MG63 (cell line): ENCODE data around the gene EMILIN3. TPM values are rescaled to one million over a fixed set of nuclear protein-coding genes. Genes with fewer than 3 reads are reported as not detected.

ENCODE experiments used
- DNase-seq: peaks from one replicate; pipeline ENCODE4 v3.0.0-alpha.2; 2020
- H3K27me3 ChIP-seq: fragments of 250-450 bp; sonication (Bioruptor Pico); 2 replicates; pipeline ENCODE4 v1.5.1; 2020; ENCODE audit warnings: mild to moderate bottlenecking, moderate library complexity
- H3K36me3 ChIP-seq: fragments of 250-450 bp; sonication (Bioruptor Pico); 2 replicates; pipeline ENCODE4 v1.5.1; 2020; ENCODE audit warnings: mild to moderate bottlenecking, moderate library complexity
- H3K4me3 ChIP-seq: fragments of 250-450 bp; sonication (Bioruptor Pico); 2 replicates; pipeline ENCODE4 v1.5.1; 2020; ENCODE audit warnings: mild to moderate bottlenecking, moderate library complexity
- H3K9me3 ChIP-seq: fragments of 250-450 bp; sonication (Bioruptor Pico); 2 replicates; pipeline ENCODE4 v1.5.1; 2020; ENCODE audit warnings: mild to moderate bottlenecking, moderate library complexity
- total RNA-seq: library from RNA; depleted of rRNA; stranded (reverse); fragments of >200 nt; shearing (Covaris generic); gene quantifications from 2 replicates; pipeline ENCODE4 v1.2.3, GENCODE V29; 2014; ENCODE audit warnings: low replicate concordance

Gene EMILIN3
- total RNA-seq, 1 experiment from 2014 or later: not detected

- H3K9me3 ChIP-seq: no peaks in the 10 kb centered on the region
- DNase-seq: no peak
- H3K27me3 ChIP-seq: no peaks in the 10 kb centered on the region
- H3K36me3 ChIP-seq: peaks cover 6% of the 10 kb centered on the region; the same call in 1 of the 2 replicates
- no peak overlapping the region for H3K4me3 ChIP-seq
Measured at GRCh38 chr20:41358230-41358629, 8.4 kb downstream of the EMILIN3 start.

GRCh38 chr20:41357424-41358163, 9.0 kb downstream of the EMILIN3 start:
- H3K4me3 ChIP-seq: no peak overlapping the region
- no peaks in the 10 kb centered on the region for H3K27me3 ChIP-seq
- no peak for DNase-seq
- peaks cover 6% of the 10 kb centered on the region; the same call in 1 of the 2 replicates for H3K36me3 ChIP-seq
- no peaks in the 10 kb centered on the region for H3K9me3 ChIP-seq

GRCh38 chr20:41356951-41357350, 9.7 kb downstream of the EMILIN3 start:
- Histone ChIP-seq H3K4me3 (no peak overlapping the region), H3K36me3 (peaks cover 6% of the 10 kb centered on the region; the same call in 1 of the 2 replicates), H3K9me3 (no peaks in the 10 kb centered on the region), H3K27me3 (no peaks in the 10 kb centered on the region)
- DNase-seq: no peak

GRCh38 chr20:41355598-41356203, 10.9 kb downstream of the EMILIN3 start:
- Histone ChIP-seq H3K9me3 (no peaks in the 10 kb centered on the region), H3K27me3 (no peaks in the 10 kb centered on the region), H3K36me3 (peaks cover 6% of the 10 kb centered on the region; the same call in 1 of the 2 replicates), H3K4me3 (no peak overlapping the region)
- DNase-seq: no peak

- H3K27me3 ChIP-seq: no peaks in the 10 kb centered on the region
- no peak overlapping the region for H3K4me3 ChIP-seq
- no peak for DNase-seq
- H3K9me3 ChIP-seq: no peaks in the 10 kb centered on the region
- H3K36me3 ChIP-seq: peaks cover 6% of the 10 kb centered on the region; the same call in 1 of the 2 replicates
Measured at GRCh38 chr20:41355192-41355591, 11.4 kb downstream of the EMILIN3 start.

- Histone ChIP-seq H3K4me3 (no peak overlapping the region), H3K27me3 (no peaks in the 10 kb centered on the region)
- no peak for DNase-seq
Measured at GRCh38 chr20:41353530-41353929, 13.1 kb downstream of the EMILIN3 start.

GRCh38 chr20:41352666-41353065, 14.0 kb downstream of the EMILIN3 start:
- peaks cover 8% of the 10 kb centered on the region for H3K36me3 ChIP-seq
- no peak for DNase-seq
- H3K9me3 ChIP-seq: no peaks in the 10 kb centered on the region
- H3K27me3 ChIP-seq: no peaks in the 10 kb centered on the region
- no peak overlapping the region for H3K4me3 ChIP-seq

More at GRCh38 chr20:41353530-41353929, 13.1 kb downstream of the EMILIN3 start:
- H3K9me3 ChIP-seq: no peaks in the 10 kb centered on the region
- H3K36me3 ChIP-seq: peaks cover 8% of the 10 kb centered on the region

- DNase-seq: no peak
- Histone ChIP-seq H3K9me3 (no peaks in the 10 kb centered on the region), H3K36me3 (peaks cover 10% of the 10 kb centered on the region), H3K27me3 (no peaks in the 10 kb centered on the region), H3K4me3 (no peak overlapping the region)
Measured at GRCh38 chr20:41352106-41352505, 14.5 kb downstream of the EMILIN3 start.

- Histone ChIP-seq H3K9me3 (no peaks in the 10 kb centered on the region), H3K36me3 (peaks cover 14% of the 10 kb centered on the region), H3K4me3 (no peak overlapping the region), H3K27me3 (no peaks in the 10 kb centered on the region)
- DNase-seq: no peak
Measured at GRCh38 chr20:41350408-41350962, 16.1 kb downstream of the EMILIN3 start.

- Histone ChIP-seq H3K27me3 (no peaks in the 10 kb centered on the region), H3K9me3 (no peaks in the 10 kb centered on the region), H3K36me3 (peaks cover 9% of the 10 kb centered on the region), H3K4me3 (no peak overlapping the region)
- DNase-seq: no peak
Measured at GRCh38 chr20:41349943-41350342, 16.7 kb downstream of the EMILIN3 start.

GRCh38 chr20:41349266-41349665, 17.4 kb downstream of the EMILIN3 start:
- peaks cover 9% of the 10 kb centered on the region for H3K36me3 ChIP-seq
- no peaks in the 10 kb centered on the region for H3K9me3 ChIP-seq
- H3K4me3 ChIP-seq: no peak overlapping the region
- DNase-seq: no peak
- no peaks in the 10 kb centered on the region for H3K27me3 ChIP-seq

GRCh38 chr20:41348430-41349172, 18.0 kb downstream of the EMILIN3 start:
- H3K36me3 ChIP-seq: peaks cover 9% of the 10 kb centered on the region
- H3K4me3 ChIP-seq: no peak overlapping the region
- no peak for DNase-seq
- no peaks in the 10 kb centered on the region for H3K9me3 ChIP-seq
- H3K27me3 ChIP-seq: no peaks in the 10 kb centered on the region

GRCh38 chr20:41347523-41348429, 18.8 kb downstream of the EMILIN3 start:
- Histone ChIP-seq H3K27me3 (no peaks in the 10 kb centered on the region), H3K36me3 (peaks cover 9% of the 10 kb centered on the region), H3K4me3 (no peak overlapping the region), H3K9me3 (no peaks in the 10 kb centered on the region)
- DNase-seq: no peak

GRCh38 chr20:41345729-41346067, 20.9 kb downstream of the EMILIN3 start:
- no peak for DNase-seq
- H3K27me3 ChIP-seq: no peaks in the 10 kb centered on the region
- H3K36me3 ChIP-seq: peaks cover 9% of the 10 kb centered on the region
- H3K9me3 ChIP-seq: no peaks in the 10 kb centered on the region
- H3K4me3 ChIP-seq: no peak overlapping the region

- H3K9me3 ChIP-seq: no peaks in the 10 kb centered on the region
- DNase-seq: no peak
Measured at GRCh38 chr20:41344938-41345728, 21.5 kb downstream of the EMILIN3 start.

More at GRCh38 chr20:41344938-41345728, 21.5 kb downstream of the EMILIN3 start:
- H3K27me3 ChIP-seq: no peaks in the 10 kb centered on the region
- H3K36me3 ChIP-seq: peaks cover 9% of the 10 kb centered on the region
- no peak overlapping the region for H3K4me3 ChIP-seq
